Endothelial cell of umbilical vein (primary cell): Measurements from ENCODE around the gene IL3RA. TPM values are rescaled to one million over a fixed set of nuclear protein-coding genes. Genes with fewer than 3 reads are reported as not detected.

Experiments
- BruUV-seq: library from RNA; stranded (reverse); fragments of 400-500 nt; replicated peaks from 2 replicates; lab custom pipeline; 2021; lab: Mats Ljungman, UMichigan
- CTCF ChIA-PET: fragments of 300-600, 350-600 bp; sonication (Branson Sonifier 250); formaldehyde crosslinking; loops from one replicate; lab custom pipeline; 2021; ENCODE audit warnings: antibody characterized with exemption, inconsistent platforms; lab: Charles Lee
- POLR2A ChIA-PET: fragments of 300-600, 350-600 bp; sonication (Branson Sonifier 250); formaldehyde crosslinking; loops from one replicate; lab custom pipeline; 2021; ENCODE audit warnings: antibody characterized with exemption, inconsistent platforms; lab: Charles Lee
- DNase-seq: peaks from one replicate; pipeline ENCODE4 v3.0.0-alpha.2; 2011; ENCODE audit warnings: low read depth, low spot score
- FAIRE-seq: peaks from 2 replicates; lab custom pipeline; 2011; peaks lifted over from hg19 to GRCh38; lab: Jason Lieb, UNC
- H2AFZ ChIP-seq: 2 replicates; pipeline ENCODE4 v1.6.0; 2012; ENCODE audit warnings: low read depth, low read length, control low read depth, inconsistent platforms
- H3K27ac ChIP-seq: 2 replicates; pipeline ENCODE4 v1.5.1; 2011; ENCODE audit warnings: low read depth, mild to moderate bottlenecking, control low read depth, low read length, moderate library complexity; ENCODE audit not compliant: insufficient read depth
- H3K27me3 ChIP-seq, 2 experiments: 2 replicates each; pipeline versions ENCODE4 v1.6.0 to v1.6.1; 2011; ENCODE audit warnings: low read length in 2 of 2, mixed read lengths in 1 of 2; ENCODE audit not compliant: control insufficient read depth in 2 of 2, insufficient read depth in 2 of 2
- H3K36me3 ChIP-seq, 2 experiments: 2 replicates in 1 of 2; 3 replicates in 1 of 2; pipeline ENCODE4 v1.5.1; 2011; ENCODE audit warnings: low read length in 2 of 2, mild to moderate bottlenecking in 1 of 2, moderate library complexity in 1 of 2; ENCODE audit not compliant: control insufficient read depth in 2 of 2, insufficient read depth in 2 of 2; ENCODE audit errors: extremely low read depth in 1 of 2
- H3K4me1 ChIP-seq: 3 replicates; pipeline ENCODE4 v1.5.1; 2011; ENCODE audit warnings: mild to moderate bottlenecking, low read length; ENCODE audit not compliant: control insufficient read depth, insufficient read depth; ENCODE audit errors: extremely low read depth
- H3K4me2 ChIP-seq: 2 replicates; pipeline ENCODE4 v1.6.1; 2011; ENCODE audit warnings: low read length, control low read depth, mixed read lengths; ENCODE audit not compliant: insufficient read depth
- H3K4me3 ChIP-seq, 3 experiments: fragments of 200-600 bp in 1 of 3; sonication (generic), shearing (Covaris generic) in 1 of 3; replicated peaks in 1 of 3; 2 replicates each; pipeline ENCODE4 v1.5.1; 2011 to 2016; ENCODE audit warnings: control low read depth in 3 of 3, low read length in 3 of 3, mild to moderate bottlenecking in 2 of 3, inconsistent platforms in 1 of 3, low read depth in 1 of 3, moderate library complexity in 1 of 3; ENCODE audit not compliant: insufficient read depth in 1 of 3
- H3K79me2 ChIP-seq: 2 replicates; pipeline ENCODE4 v1.6.0; 2012; ENCODE audit warnings: low read length, inconsistent platforms; ENCODE audit not compliant: control insufficient read depth, insufficient read depth
- H3K9ac ChIP-seq: replicated peaks from 2 replicates; pipeline ENCODE3; 2011; ENCODE audit warnings: low read length, control low read depth; ENCODE audit not compliant: insufficient read depth; ENCODE audit errors: extremely low read depth
- H3K9me1 ChIP-seq: replicated peaks from 3 replicates; pipeline ENCODE4 v1.6.0; 2011; ENCODE audit warnings: mild to moderate bottlenecking, low read length; ENCODE audit not compliant: control insufficient read depth, insufficient read depth; ENCODE audit errors: extremely low read depth
- H3K9me3 ChIP-seq: replicated peaks from 2 replicates; pipeline ENCODE4 v1.5.1; 2012; ENCODE audit warnings: low read length, inconsistent platforms; ENCODE audit not compliant: control insufficient read depth, insufficient read depth
- H4K20me1 ChIP-seq: replicated peaks from 2 replicates; pipeline ENCODE3; 2011; ENCODE audit warnings: mild to moderate bottlenecking, low read length; ENCODE audit not compliant: control insufficient read depth, insufficient read depth; ENCODE audit errors: extremely low read depth
- EZH2 ChIP-seq: IDR thresholded peaks from 2 replicates; pipeline ENCODE4 v1.6.1; 2012; ENCODE audit warnings: borderline replicate concordance, low read depth, mild to moderate bottlenecking, moderate library complexity, low read length, inconsistent platforms; ENCODE audit not compliant: severe bottlenecking
- FOS ChIP-seq: IDR thresholded peaks from 2 replicates; pipeline ENCODE4 v1.6.1; 2011; ENCODE audit warnings: mild to moderate bottlenecking, low read length, moderate library complexity, borderline replicate concordance; ENCODE audit not compliant: insufficient read depth
- GATA2 ChIP-seq: IDR thresholded peaks from 2 replicates; pipeline ENCODE4 v1.7.0; 2011; ENCODE audit warnings: low read depth, mild to moderate bottlenecking, moderate library complexity, mixed read lengths, low read length; ENCODE audit not compliant: insufficient read length, insufficient read depth
- JUN ChIP-seq: IDR thresholded peaks from 2 replicates; pipeline ENCODE4 v1.6.1; 2011; ENCODE audit warnings: borderline replicate concordance, low read depth; ENCODE audit not compliant: insufficient read length, insufficient read depth
- MYC ChIP-seq: IDR thresholded peaks from one replicate; pipeline ENCODE4 v1.6.1; 2011; ENCODE audit warnings: mild to moderate bottlenecking, low read depth, low read length
- POLR2A ChIP-seq: IDR thresholded peaks from 2 replicates; pipeline ENCODE4 v1.6.1; 2012; ENCODE audit warnings: low read depth, mild to moderate bottlenecking, control low read depth, low read length
- POLR2AphosphoS5 ChIP-seq: IDR thresholded peaks from 2 replicates; pipeline ENCODE4 v1.6.1; 2012; ENCODE audit warnings: low read depth, mild to moderate bottlenecking, control low read depth, low read length, moderate library complexity; ENCODE audit not compliant: insufficient read depth
- dilution Hi-C: fragments of 300-500 bp; cut with MboI; formaldehyde crosslinking; loops from one replicate; pipeline ENCODE4 v1.15.0; 2019; ENCODE audit warnings: low sequenced_read_pairs; ENCODE audit not compliant: extremely low pct_ligation_motif_present
- intact Hi-C: fragments of 100-400 bp; cut with micrococcal nuclease; formaldehyde crosslinking; loops from one replicate; pipeline ENCODE4 v1.10.0; 2022
- polyA plus RNA-seq, 4 experiments: library from polyadenylated mRNA; depleted of rRNA in 3 of 4; stranded (reverse) in 3 of 4; unstranded in 1 of 4; fragments of >200 nt; gene quantifications; 2 replicates each; pipeline versions ENCODE4 v1.2.1 to v1.2.3, GENCODE V29; 2011 to 2012; ENCODE audit warnings: missing spikeins in 1 of 4
- total RNA-seq: library from RNA; stranded (reverse); gene quantifications from 2 replicates; pipeline ENCODE4 v1.2.3, GENCODE V29; 2021
- TF ChIP-seq, protein P1 (sequence below), 2 donors: IDR thresholded peaks; 1 replicate in 1 of 2; 2 replicates in 1 of 2; pipeline ENCODE4 v1.5.1; 2011; ENCODE audit warnings: low read length in 2 of 2, mild to moderate bottlenecking in 2 of 2, moderate library complexity in 2 of 2, control low read depth in 1 of 2, inconsistent platforms in 1 of 2, low read depth in 1 of 2; ENCODE audit not compliant: insufficient read depth in 1 of 2; ENCODE audit errors: extremely low read depth in 1 of 2
- TF ChIP-seq, protein P2 (sequence below): IDR thresholded peaks from 2 replicates; pipeline ENCODE4 v1.6.1; 2011; ENCODE audit not compliant: insufficient read depth, insufficient read length

IL3RA gene
- total and polyA plus RNA-seq, 2 donors (not counting 3 experiments of a cell fraction or from before 2014, with no cell fraction given), result 28.9 to 35.1 TPM

DNA sequence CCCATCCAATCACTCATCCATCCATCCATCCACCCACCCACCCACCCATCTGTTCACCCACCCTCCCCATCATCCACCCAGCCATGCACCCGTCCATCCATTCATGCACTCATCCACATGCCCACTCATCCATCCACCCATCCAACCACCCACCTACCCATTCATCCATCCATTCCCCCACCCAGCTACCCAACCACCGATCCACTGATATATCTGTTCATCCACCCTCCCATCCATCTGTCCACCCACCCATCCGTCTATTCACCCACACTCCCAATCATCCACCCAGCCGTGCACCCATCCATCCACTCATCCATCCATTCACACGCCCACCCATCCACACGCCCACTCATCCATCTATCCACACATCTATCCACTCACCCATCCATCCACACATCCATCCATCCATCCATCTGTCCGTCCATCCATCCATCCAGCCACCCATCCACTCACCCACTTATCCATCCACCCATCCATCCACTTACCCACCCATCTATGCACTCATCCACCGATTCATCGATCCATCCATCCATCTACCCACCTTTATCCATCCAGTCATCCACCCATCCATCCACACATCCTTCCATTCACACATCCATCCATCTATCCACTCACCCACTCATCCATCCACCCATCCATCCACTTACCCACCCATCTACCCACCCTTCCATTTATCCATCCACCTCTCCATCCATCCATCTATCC is 87.7 kb downstream of the IL3RA start:
- Histone ChIP-seq H3K4me3 (no peak overlapping the region), H3K27me3 (no peaks in the 10 kb centered on the region), H3K36me3 (peaks cover 2 to 8% of the 10 kb centered on the region in 2 experiments), H3K9me1 (no peaks in the 10 kb centered on the region), H2AFZ (no peak overlapping the region), H3K79me2 (no peaks in the 10 kb centered on the region), H4K20me1 (no peaks in the 10 kb centered on the region), H3K4me1 (no peaks in the 10 kb centered on the region), H3K27ac (no peak overlapping the region), H3K4me2 (no peak overlapping the region), H3K9me3 (no peaks in the 10 kb centered on the region), H3K9ac (no peak overlapping the region)
- DNase-seq, result no peak
- CTCF ChIA-PET, result no interaction called here
- intact Hi-C loops (no loop called here), dilution Hi-C loops (no loop called here)
- POLR2A ChIA-PET, result no interaction called here
- no peak for FAIRE-seq
- BruUV-seq, result no TSS peak
- TF ChIP-seq, protein P1, sequence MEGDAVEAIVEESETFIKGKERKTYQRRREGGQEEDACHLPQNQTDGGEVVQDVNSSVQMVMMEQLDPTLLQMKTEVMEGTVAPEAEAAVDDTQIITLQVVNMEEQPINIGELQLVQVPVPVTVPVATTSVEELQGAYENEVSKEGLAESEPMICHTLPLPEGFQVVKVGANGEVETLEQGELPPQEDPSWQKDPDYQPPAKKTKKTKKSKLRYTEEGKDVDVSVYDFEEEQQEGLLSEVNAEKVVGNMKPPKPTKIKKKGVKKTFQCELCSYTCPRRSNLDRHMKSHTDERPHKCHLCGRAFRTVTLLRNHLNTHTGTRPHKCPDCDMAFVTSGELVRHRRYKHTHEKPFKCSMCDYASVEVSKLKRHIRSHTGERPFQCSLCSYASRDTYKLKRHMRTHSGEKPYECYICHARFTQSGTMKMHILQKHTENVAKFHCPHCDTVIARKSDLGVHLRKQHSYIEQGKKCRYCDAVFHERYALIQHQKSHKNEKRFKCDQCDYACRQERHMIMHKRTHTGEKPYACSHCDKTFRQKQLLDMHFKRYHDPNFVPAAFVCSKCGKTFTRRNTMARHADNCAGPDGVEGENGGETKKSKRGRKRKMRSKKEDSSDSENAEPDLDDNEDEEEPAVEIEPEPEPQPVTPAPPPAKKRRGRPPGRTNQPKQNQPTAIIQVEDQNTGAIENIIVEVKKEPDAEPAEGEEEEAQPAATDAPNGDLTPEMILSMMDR (IDR thresholded peaks at IDR 0.05; ENCODE audit: extremely low read depth in 1 of 2, insufficient read depth in 1 of 2, low read depth in 1 of 2, low read length in 2 of 2), result no peak
- TF ChIP-seq GATA2 (no peak), POLR2AphosphoS5 (no peak), JUN (no peak)

DNA sequence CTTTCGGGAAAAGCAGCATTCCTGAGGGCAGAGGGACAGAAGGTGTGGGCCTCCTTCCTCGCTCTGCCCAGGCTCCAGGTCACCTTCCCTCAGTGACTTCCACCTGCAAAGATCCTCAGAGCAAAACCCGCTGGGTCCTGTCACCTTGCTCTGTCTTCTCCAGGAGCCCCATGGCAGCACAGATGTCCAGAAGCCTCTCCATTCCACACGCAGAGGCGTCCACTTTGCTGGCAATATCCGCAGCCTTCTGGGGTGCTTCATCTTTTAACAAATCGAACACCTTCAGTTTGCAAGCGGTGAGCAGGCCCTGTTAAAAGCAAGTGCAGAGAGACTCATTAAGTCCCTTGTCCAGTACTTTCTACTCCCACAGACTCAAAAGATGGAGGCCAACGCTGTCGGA is 88.8 kb downstream of the IL3RA start:
- no peaks in the 10 kb centered on the region for H3K27me3 ChIP-seq
- TF ChIP-seq, protein P2, sequence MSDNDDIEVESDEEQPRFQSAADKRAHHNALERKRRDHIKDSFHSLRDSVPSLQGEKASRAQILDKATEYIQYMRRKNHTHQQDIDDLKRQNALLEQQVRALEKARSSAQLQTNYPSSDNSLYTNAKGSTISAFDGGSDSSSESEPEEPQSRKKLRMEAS, result no peak
- no peak for TF ChIP-seq EZH2
- no peak for TF ChIP-seq GATA2
- TF ChIP-seq POLR2A, result no peak
- no peak for TF ChIP-seq POLR2AphosphoS5
- no peak for TF ChIP-seq FOS
- no peak for TF ChIP-seq JUN
- TF ChIP-seq MYC, result no peak
- TF ChIP-seq, protein P1 (IDR thresholded peaks at IDR 0.05; ENCODE audit: extremely low read depth in 1 of 2, insufficient read depth in 1 of 2, low read depth in 1 of 2, low read length in 2 of 2), result no peak
- H3K9me3 ChIP-seq, result no peaks in the 10 kb centered on the region
- no peaks in the 10 kb centered on the region for H4K20me1 ChIP-seq
- H3K27ac ChIP-seq, result no peak overlapping the region
- CTCF ChIA-PET, result no interaction called here
- peaks cover 2 to 8% of the 10 kb centered on the region in 2 experiments for H3K36me3 ChIP-seq
- no peak overlapping the region for H3K4me3 ChIP-seq
- H3K4me1 ChIP-seq, result no peaks in the 10 kb centered on the region
- no peak overlapping the region for H3K4me2 ChIP-seq
- H2AFZ ChIP-seq, result no peak overlapping the region
- FAIRE-seq (no peak), DNase-seq (no peak)
- intact Hi-C loops (no loop called here), dilution Hi-C loops (no loop called here)
- H3K79me2 ChIP-seq, result no peaks in the 10 kb centered on the region
- no peak overlapping the region for H3K9ac ChIP-seq
- no TSS peak for BruUV-seq
- POLR2A ChIA-PET, result no interaction called here
- H3K9me1 ChIP-seq, result no peaks in the 10 kb centered on the region
